Measurements from ENCODE around the gene PDCL3. TPM values are rescaled to one million over a fixed set of nuclear protein-coding genes. Genes with fewer than 3 reads are reported as not detected.

The PDCL3 gene
- total RNA-seq, 1 donor from 2014 or later: 35.4 TPM

- Mint-ChIP-seq H3K27me3 (ENCODE audit: low read depth) (no peaks in the 10 kb centered on the region), H3K9me3 (no peaks in the 10 kb centered on the region), H3K36me3 (ENCODE audit: low read depth) (no peaks in the 10 kb centered on the region), H3K27ac (ENCODE audit: unreplicated experiment) (no peak overlapping the region), H3K4me1 (no peaks in the 10 kb centered on the region), H3K4me3 (no peak overlapping the region)
- no peak for TF ChIP-seq CTCF (conservative IDR thresholded peaks at IDR 0.05)
- no peak for DNase-seq (ENCODE audit: low read depth, low spot score)
Observed at GRCh38 chr2:100529900-100530299, 32.9 kb upstream of the PDCL3 start.

- Mint-ChIP-seq H3K9me3 (peaks cover 3% of the 10 kb centered on the region), H3K27ac (ENCODE audit: unreplicated experiment) (no peak overlapping the region), H3K36me3 (ENCODE audit: low read depth) (no peaks in the 10 kb centered on the region), H3K4me1 (peaks cover 4% of the 10 kb centered on the region), H3K27me3 (ENCODE audit: low read depth) (no peaks in the 10 kb centered on the region), H3K4me3 (no peak overlapping the region)
- no peak for DNase-seq (ENCODE audit: low read depth, low spot score)
- TF ChIP-seq CTCF (conservative IDR thresholded peaks at IDR 0.05): no peak
Observed at GRCh38 chr2:100535855-100536254, 26.9 kb upstream of the PDCL3 start.

GRCh38 chr2:100537918-100538317 is 24.9 kb upstream of the PDCL3 start:
- no peak overlapping the region for H3K4me3 Mint-ChIP-seq
- no peak for TF ChIP-seq CTCF (conservative IDR thresholded peaks at IDR 0.05)
- H3K9me3 Mint-ChIP-seq: peaks cover 3% of the 10 kb centered on the region
- DNase-seq (ENCODE audit: low read depth, low spot score): no peak
- H3K36me3 Mint-ChIP-seq (ENCODE audit: low read depth): no peaks in the 10 kb centered on the region
- no peak overlapping the region for H3K27ac Mint-ChIP-seq (ENCODE audit: unreplicated experiment)
- peaks cover 4% of the 10 kb centered on the region for H3K4me1 Mint-ChIP-seq
- H3K27me3 Mint-ChIP-seq (ENCODE audit: low read depth): no peaks in the 10 kb centered on the region

- H3K27me3 Mint-ChIP-seq (ENCODE audit: low read depth): no peaks in the 10 kb centered on the region
- peaks cover 8% of the 10 kb centered on the region for H3K9me3 Mint-ChIP-seq
- no peak for DNase-seq (ENCODE audit: low read depth, low spot score)
- no peak for TF ChIP-seq CTCF (conservative IDR thresholded peaks at IDR 0.05)
- no peaks in the 10 kb centered on the region for H3K36me3 Mint-ChIP-seq (ENCODE audit: low read depth)
- no peak overlapping the region for H3K27ac Mint-ChIP-seq (ENCODE audit: unreplicated experiment)
- no peak overlapping the region for H3K4me3 Mint-ChIP-seq
- H3K4me1 Mint-ChIP-seq: peaks cover 4% of the 10 kb centered on the region
Observed at GRCh38 chr2:100539221-100539620, 23.6 kb upstream of the PDCL3 start.

- Mint-ChIP-seq H3K36me3 (ENCODE audit: low read depth) (no peaks in the 10 kb centered on the region), H3K4me3 (no peak overlapping the region), H3K27me3 (ENCODE audit: low read depth) (no peaks in the 10 kb centered on the region), H3K27ac (ENCODE audit: unreplicated experiment) (no peak overlapping the region), H3K4me1 (peaks cover 4% of the 10 kb centered on the region), H3K9me3 (peaks cover 8% of the 10 kb centered on the region)
- no peak for TF ChIP-seq CTCF (conservative IDR thresholded peaks at IDR 0.05)
- no peak for DNase-seq (ENCODE audit: low read depth, low spot score)
Observed at GRCh38 chr2:100541404-100541803, 21.4 kb upstream of the PDCL3 start.

GRCh38 chr2:100542418-100542817 is 20.4 kb upstream of the PDCL3 start:
- no peak for TF ChIP-seq CTCF (conservative IDR thresholded peaks at IDR 0.05)
- no peak for DNase-seq (ENCODE audit: low read depth, low spot score)
- no peaks in the 10 kb centered on the region for H3K27me3 Mint-ChIP-seq (ENCODE audit: low read depth)

More at GRCh38 chr2:100542418-100542817, 20.4 kb upstream of the PDCL3 start:
- no peak overlapping the region for H3K27ac Mint-ChIP-seq (ENCODE audit: unreplicated experiment)
- H3K4me3 Mint-ChIP-seq: no peak overlapping the region
- H3K9me3 Mint-ChIP-seq: peaks cover 8% of the 10 kb centered on the region
- no peaks in the 10 kb centered on the region for H3K36me3 Mint-ChIP-seq (ENCODE audit: low read depth)
- H3K4me1 Mint-ChIP-seq: peaks cover 4% of the 10 kb centered on the region

Data from neural crest cell (in vitro differentiated cells).